ENCODE measurements around the gene COX5A.
"Not testable (repeated sequence)": the region's sequence is repeated elsewhere in the genome, so short reads cannot be mapped to it uniquely, and the experiment has no call there.

The COX5A gene

DNA sequence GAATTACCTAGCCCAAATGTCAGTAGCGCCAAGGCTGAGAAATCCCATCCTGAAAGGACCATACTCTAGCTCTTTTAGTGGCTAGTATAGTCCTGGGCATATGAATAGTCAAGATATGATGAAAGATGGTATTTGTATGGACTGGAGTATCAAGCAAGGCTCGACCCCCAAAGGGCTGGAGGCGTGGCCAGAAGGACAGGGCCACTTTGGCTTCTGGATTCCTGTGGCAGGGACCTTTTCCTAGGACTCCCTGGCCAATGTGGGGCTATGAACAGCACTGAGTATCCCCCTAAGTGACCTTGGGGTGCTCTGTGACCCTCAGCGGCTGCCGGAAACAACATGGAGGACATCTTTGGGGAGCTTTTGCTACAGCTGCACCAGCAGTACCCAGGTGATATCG lies 42.0 kb downstream of the COX5A start:
- DNase-seq: no peak

DNA sequence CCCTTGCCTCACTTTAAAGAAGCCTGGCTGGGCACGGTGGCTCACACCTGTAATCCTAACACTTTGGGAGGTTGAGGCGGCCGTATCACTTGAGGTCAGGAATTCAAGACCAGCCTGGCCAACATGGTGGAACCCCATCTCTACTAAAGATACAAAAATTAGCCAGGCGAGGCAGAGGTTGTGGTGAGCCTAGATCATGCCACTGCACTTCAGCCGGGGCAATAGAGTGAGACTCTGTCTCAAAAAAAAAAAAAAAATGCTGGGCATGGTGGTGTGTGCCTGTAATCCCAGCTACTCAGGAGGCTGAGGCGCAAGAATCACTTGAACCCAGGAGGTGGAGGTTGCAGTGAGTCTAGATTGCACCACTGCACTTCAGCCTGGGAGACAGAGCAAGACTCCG lies 43.5 kb downstream of the COX5A start:
- DNase-seq: not testable (repeated sequence)

DNA sequence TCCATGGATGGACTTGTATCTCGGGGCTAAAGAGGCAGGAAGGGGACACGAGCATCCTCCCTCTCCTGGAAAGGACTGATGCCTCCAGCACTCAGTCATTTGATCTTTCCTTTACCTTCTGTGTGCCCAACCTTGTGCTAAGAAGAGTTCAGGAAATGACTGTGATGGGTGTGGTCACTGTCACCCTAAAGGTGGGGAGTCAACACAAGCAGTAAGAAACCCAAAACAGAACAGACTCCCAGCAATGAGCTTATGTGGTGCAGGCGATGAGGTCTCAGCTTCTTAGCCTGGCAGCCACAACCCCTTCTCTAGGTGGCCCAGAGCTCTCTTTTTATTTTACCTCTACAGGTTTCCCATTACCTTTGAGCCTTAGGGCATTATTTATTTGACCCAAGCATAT lies 44.2 kb downstream of the COX5A start:
- no peak for DNase-seq

- DNase-seq: no peak
Observed at GRCh38 chr15:74892931-74893330, 44.9 kb downstream of the COX5A start.

- DNase-seq: no peak
Observed at GRCh38 chr15:74892313-74892712, 45.6 kb downstream of the COX5A start.

- no peak for DNase-seq
Observed at GRCh38 chr15:74891469-74891868, 46.4 kb downstream of the COX5A start.

GRCh38 chr15:74890665-74890960 lies 47.3 kb downstream of the COX5A start:
- DNase-seq: no peak

DNA sequence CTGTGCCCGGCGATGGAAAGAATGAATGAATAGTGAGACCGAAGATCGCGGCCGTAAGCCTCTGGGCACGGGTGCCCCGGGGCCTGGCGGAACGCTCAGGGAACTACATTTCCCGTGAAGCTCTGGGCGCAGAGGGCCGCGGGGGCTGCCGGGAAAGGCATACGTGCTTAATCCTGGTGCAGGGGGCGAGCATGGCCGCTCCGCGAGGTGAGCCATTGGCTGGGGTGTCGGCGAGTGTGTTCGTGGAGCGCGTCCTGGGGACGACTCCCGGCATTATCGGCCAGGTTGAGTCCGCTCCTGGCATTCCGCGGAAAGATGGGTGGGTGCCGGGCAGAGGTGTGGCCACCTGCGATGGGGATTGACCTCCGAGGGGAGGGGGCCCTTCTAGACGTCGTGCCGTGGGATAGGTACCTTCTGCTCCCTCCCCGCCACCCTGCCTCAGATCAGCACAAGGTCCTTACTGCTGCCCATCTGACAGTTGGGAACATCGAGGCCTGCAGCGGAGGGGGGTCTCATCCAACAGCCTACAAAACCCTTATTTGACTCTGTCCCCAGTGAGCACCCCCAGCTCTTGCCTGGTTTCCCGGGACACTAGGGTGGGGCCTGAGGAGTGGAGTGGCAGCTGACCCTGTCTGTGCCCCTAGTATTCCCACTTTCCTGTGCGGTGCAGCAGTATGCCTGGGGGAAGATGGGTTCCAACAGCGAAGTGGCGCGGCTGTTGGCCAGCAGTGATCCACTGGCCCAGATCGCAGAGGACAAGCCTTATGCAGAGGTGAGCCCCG lies 47.8 kb downstream of the COX5A start, which contains the start of gene MPI:
Gene MPI, plus strand, starts transcription at position 160 of the 782 bp plus-strand sequence. Its CDS starts 32 bp downstream, at position 192.
- peak; percentile 93 for DNase-seq

- no peak for DNase-seq
Observed at GRCh38 chr15:74889390-74889882, 48.4 kb downstream of the COX5A start.

DNA sequence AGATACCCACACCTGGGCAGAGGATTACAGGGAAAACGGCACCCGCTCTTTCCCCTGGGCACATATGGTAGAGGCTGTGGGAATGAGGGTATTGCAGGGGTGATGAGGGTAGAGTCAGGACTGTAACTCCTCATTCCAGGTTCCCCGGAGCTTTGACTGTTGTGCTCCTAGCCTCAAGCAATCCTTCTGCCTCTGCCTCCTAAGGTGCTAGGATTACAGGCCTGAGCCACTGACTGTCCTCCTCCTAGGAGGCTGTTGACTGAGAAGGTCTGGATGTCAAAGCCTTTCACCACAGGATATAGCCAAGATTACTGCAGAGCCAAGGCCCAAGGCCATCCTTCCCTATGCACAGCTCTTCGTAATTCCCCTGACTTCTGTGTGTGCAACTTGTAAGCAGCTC lies 49.2 kb downstream of the COX5A start:
- no peak for DNase-seq

GRCh38 chr15:74887537-74888193 lies 50.2 kb downstream of the COX5A start:
- not testable (repeated sequence) for DNase-seq

DNA sequence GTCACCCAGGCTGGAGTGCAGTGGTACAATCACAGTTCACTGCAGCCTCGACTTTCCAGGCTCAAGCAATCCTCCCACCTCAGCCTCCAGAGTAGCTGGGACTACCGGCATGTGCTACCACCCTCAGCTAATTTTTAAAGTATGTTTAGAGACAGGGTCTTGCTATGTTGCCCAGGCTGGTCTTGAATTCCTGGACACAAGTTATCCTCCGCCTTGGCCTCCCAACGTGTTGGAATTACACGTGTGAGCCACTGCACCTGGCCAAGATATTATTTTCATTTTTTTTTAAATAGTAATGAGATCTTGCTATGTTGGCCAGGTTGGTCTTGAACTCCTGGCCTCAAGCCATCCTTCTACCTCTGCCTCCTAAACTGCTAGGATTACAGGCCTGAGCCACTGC lies 52.4 kb downstream of the COX5A start:
- no peak for DNase-seq

- DNase-seq: no peak
Observed at GRCh38 chr15:74884428-74885223, 53.2 kb downstream of the COX5A start.

DNA sequence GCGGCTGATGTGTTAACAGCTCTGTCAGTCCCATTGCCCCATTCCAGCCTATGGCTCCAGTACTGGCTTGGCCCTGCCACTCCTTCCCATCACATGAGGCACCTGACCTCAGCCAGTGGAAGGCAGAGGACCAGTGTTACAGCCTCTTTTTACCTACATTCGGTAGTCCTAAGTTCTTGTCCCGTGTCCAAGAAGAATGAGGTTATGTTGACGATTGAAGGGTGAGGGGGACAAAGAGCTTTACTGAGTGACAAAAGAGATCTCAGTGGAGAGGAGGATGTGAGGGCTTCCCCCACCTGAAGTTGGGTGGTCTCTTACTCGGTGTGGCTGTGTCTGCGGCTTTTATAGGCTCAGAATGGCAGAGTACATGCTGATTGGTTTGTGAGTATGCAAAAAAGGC lies 55.3 kb downstream of the COX5A start:
- no peak for DNase-seq

DNA sequence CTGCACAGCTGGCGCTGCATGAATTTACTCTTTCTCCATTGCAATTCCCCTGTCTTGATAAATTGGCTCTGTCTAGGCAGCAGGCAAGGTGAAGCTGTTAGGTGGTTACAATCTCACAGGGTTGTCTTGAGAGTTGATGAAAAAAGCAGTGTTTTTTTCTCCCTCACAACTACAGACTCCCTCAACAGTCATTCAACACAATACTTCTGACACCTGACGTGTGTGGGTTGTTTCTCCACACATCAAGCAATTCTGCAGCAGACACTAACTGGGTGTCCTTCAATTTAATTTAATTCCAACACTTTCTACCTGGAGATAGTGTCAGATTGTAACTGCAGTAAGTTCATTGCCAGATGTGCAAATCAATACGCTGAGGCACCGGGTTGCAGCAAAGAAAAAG lies 59.6 kb downstream of the COX5A start:
- DNase-seq: no peak

- DNase-seq: peak; percentile 51
Observed at GRCh38 chr15:74873756-74874424, 64.0 kb downstream of the COX5A start.

DNA sequence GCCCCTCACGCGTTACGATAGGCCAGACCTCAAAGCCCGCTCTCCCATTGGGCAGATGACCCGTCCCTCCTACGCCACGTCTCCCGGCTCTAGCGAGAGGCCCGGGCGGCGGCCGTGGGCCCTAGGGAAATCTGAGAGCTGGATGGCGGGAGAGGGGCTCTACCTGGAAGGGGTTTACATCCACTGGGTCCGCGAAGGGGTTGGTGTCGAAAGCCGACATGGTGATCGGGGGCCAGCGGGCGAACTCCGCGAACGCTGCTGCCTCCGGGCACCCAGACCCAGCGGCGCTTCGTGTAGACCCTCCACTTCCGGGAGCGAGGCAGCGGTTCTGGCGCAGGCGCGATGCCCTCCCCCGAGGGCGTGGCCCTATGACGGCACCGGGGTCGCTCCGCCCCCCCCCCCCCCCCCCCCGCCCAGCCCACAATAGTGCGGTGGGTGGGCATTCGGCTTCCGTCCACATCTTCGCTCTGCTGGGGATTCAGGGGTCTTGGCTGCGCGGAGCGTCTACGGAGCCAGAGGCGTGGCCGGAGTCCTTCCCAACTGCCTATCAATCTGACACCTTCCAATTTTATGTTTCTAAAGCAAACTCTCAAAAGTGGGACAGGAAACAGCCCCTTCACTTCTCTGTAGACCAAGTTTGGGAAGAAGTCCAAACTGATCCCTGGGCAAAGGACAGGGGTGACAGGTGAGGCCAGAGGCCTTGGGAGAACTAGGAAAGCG lies 64.7 kb downstream of the COX5A start, which contains the start of gene SCAMP2:
Gene SCAMP2, minus strand, starts transcription at position 330 of the 720 bp plus-strand sequence. Its CDS starts 110 bp downstream, at position 220.
- DNase-seq: peak; percentile 92

DNA sequence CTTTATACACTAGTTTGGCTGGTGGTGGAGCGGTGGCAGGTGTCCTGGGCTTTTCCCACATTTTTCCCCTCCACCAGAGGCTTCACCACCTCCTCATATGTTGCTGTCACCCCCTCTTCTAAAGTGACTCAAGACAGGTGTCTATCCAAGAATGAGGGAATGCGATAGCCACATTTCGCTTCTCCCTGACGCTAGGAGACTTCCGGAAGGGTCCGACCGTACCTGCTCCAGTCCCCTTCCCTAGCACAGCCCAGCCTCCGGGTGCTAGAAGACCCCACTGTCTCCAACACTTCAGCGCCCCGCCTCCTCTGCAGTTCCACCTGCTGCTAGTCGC lies 65.2 kb downstream of the COX5A start:
- no peak for DNase-seq

GRCh38 chr15:74870436-74871215 lies 67.2 kb downstream of the COX5A start:
- DNase-seq: no peak
